Measurements from ENCODE around the gene RO60. TPM values are rescaled to one million over a fixed set of nuclear protein-coding genes. Genes with fewer than 3 reads are reported as not detected.
A peak's percentile ranks its signal among the peaks of the same experiment; 100 is the strongest.

RO60 gene
- total and polyA plus RNA-seq, 2 of the 13 experiments (the other 11 are each of a cell fraction or from before 2014, with no cell fraction given) = 20.3 to 53.7 TPM

DNA sequence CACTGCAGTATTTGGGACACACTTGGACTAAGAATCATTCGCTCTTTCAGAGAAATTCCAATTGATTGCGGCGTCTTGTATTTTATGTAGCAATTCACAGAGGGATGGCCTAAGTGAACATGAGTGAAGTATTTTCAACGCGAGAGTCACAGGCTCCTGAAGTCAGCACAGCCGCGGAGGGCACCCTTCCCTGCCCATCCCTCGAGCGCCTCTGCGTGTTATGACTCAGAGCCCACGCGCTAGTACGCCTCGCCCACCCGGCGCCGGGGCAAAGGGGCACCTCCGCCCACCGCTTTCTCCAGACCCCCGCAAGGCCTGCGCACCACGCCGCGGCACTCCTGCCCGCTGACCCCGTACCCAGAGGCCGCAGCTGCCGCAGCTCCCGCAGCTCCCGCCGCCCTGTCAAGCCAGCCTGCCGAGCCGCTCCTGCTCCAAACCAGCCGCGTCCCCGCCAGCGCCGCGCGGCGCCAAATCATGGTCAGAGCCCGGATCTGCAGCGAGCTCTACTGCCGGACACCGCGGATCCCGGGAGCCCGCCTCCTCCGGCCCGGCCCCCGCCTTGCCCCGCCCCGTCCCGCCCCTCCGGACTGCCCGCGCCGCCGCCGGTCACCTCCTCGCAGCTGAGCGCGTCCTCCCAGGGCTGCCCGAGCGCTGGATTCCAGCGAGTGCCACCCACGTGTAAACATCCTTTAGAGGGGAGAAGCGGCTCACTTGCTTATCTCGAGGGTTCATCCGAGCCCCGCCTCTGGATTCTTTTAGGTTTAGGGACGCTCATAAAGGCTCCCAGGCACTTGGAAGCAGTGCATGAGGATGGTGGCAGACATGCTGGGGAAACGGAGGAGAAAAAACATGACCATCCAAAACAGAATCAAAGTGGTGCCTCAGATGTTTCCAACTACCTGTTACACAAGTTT is 45.8 kb downstream of the RO60 start, which contains the start of gene GLRX2 (continued):
- TF ChIP-seq, protein P1, sequence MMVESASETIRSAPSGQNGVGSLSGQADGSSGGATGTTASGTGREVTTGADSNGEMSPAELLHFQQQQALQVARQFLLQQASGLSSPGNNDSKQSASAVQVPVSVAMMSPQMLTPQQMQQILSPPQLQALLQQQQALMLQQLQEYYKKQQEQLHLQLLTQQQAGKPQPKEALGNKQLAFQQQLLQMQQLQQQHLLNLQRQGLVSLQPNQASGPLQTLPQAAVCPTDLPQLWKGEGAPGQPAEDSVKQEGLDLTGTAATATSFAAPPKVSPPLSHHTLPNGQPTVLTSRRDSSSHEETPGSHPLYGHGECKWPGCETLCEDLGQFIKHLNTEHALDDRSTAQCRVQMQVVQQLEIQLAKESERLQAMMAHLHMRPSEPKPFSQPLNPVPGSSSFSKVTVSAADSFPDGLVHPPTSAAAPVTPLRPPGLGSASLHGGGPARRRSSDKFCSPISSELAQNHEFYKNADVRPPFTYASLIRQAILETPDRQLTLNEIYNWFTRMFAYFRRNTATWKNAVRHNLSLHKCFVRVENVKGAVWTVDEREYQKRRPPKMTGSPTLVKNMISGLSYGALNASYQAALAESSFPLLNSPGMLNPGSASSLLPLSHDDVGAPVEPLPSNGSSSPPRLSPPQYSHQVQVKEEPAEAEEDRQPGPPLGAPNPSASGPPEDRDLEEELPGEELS (CRISPR knock-in tag; IDR thresholded peaks at IDR 0.05) = peak; percentile 14; the same call in 1 of the 2 replicates
- peak; percentile 91 for TF ChIP-seq ARNT2 (CRISPR knock-in tag; IDR thresholded peaks at IDR 0.05; ENCODE audit: low read depth)
- no peak for TF ChIP-seq ATF1 (CRISPR knock-in tag; IDR thresholded peaks at IDR 0.05)
- TF ChIP-seq, protein P2, sequence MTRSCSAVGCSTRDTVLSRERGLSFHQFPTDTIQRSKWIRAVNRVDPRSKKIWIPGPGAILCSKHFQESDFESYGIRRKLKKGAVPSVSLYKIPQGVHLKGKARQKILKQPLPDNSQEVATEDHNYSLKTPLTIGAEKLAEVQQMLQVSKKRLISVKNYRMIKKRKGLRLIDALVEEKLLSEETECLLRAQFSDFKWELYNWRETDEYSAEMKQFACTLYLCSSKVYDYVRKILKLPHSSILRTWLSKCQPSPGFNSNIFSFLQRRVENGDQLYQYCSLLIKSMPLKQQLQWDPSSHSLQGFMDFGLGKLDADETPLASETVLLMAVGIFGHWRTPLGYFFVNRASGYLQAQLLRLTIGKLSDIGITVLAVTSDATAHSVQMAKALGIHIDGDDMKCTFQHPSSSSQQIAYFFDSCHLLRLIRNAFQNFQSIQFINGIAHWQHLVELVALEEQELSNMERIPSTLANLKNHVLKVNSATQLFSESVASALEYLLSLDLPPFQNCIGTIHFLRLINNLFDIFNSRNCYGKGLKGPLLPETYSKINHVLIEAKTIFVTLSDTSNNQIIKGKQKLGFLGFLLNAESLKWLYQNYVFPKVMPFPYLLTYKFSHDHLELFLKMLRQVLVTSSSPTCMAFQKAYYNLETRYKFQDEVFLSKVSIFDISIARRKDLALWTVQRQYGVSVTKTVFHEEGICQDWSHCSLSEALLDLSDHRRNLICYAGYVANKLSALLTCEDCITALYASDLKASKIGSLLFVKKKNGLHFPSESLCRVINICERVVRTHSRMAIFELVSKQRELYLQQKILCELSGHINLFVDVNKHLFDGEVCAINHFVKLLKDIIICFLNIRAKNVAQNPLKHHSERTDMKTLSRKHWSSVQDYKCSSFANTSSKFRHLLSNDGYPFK (CRISPR knock-in tag; IDR thresholded peaks at IDR 0.05; ENCODE audit: borderline replicate concordance) = 0 out of 2 replicates have a peak, but pooled peaks have one; percentile 36
- peak; percentile 69; the same call in 1 of the 2 replicates for TF ChIP-seq ZNF431 (CRISPR knock-in tag; IDR thresholded peaks at IDR 0.05; ENCODE audit: borderline replicate concordance, low read depth)
- TF ChIP-seq ZNF879 (CRISPR knock-in tag; IDR thresholded peaks at IDR 0.05) = 0 out of 2 replicates have a peak, but pooled peaks have one; percentile 45
- no peak for TF ChIP-seq ZNF101 (CRISPR knock-in tag; IDR thresholded peaks at IDR 0.05; ENCODE audit: borderline replicate concordance, low read depth)
- TF ChIP-seq ZNF329 (CRISPR knock-in tag; IDR thresholded peaks at IDR 0.05; ENCODE audit: low read depth) = no peak
- peak; percentile 85 for TF ChIP-seq SAP130 (CRISPR knock-in tag; IDR thresholded peaks at IDR 0.05; ENCODE audit: low read depth)
- TF ChIP-seq, protein P3, sequence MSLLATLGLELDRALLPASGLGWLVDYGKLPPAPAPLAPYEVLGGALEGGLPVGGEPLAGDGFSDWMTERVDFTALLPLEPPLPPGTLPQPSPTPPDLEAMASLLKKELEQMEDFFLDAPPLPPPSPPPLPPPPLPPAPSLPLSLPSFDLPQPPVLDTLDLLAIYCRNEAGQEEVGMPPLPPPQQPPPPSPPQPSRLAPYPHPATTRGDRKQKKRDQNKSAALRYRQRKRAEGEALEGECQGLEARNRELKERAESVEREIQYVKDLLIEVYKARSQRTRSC (CRISPR knock-in tag; IDR thresholded peaks at IDR 0.05; ENCODE audit: low read depth) = no peak
- TF ChIP-seq ZNF777 (CRISPR knock-in tag; IDR thresholded peaks at IDR 0.05) = no peak
- no peak for TF ChIP-seq HMG20A (CRISPR knock-in tag; IDR thresholded peaks at IDR 0.05; ENCODE audit: borderline replicate concordance)
- no peak for TF ChIP-seq ZNF138 (CRISPR knock-in tag; IDR thresholded peaks at IDR 0.05; ENCODE audit: low read depth)
- TF ChIP-seq KDM3A (CRISPR knock-in tag; IDR thresholded peaks at IDR 0.05; ENCODE audit: low read depth) = peak; percentile 70; the same call in 1 of the 2 replicates
- TF ChIP-seq KDM4B (CRISPR knock-in tag; IDR thresholded peaks at IDR 0.05) = no peak; the same call in 1 of the 2 replicates
- peak; percentile 80; the same call in 1 of the 2 replicates for TF ChIP-seq SIN3A (IDR thresholded peaks at IDR 0.05; ENCODE audit: borderline replicate concordance, low read depth, low read length)
- TF ChIP-seq TRIM24 (CRISPR knock-in tag; IDR thresholded peaks at IDR 0.05) = no peak
- no peak for TF ChIP-seq ZNF232 (CRISPR knock-in tag; IDR thresholded peaks at IDR 0.05; ENCODE audit: borderline replicate concordance)
- TF ChIP-seq, protein P4, sequence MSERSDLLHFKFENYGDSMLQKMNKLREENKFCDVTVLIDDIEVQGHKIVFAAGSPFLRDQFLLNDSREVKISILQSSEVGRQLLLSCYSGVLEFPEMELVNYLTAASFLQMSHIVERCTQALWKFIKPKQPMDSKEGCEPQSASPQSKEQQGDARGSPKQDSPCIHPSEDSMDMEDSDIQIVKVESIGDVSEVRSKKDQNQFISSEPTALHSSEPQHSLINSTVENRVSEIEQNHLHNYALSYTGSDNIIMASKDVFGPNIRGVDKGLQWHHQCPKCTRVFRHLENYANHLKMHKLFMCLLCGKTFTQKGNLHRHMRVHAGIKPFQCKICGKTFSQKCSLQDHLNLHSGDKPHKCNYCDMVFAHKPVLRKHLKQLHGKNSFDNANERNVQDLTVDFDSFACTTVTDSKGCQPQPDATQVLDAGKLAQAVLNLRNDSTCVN (CRISPR knock-in tag; IDR thresholded peaks at IDR 0.05; ENCODE audit: borderline replicate concordance) = no peak
- TF ChIP-seq, protein P5, sequence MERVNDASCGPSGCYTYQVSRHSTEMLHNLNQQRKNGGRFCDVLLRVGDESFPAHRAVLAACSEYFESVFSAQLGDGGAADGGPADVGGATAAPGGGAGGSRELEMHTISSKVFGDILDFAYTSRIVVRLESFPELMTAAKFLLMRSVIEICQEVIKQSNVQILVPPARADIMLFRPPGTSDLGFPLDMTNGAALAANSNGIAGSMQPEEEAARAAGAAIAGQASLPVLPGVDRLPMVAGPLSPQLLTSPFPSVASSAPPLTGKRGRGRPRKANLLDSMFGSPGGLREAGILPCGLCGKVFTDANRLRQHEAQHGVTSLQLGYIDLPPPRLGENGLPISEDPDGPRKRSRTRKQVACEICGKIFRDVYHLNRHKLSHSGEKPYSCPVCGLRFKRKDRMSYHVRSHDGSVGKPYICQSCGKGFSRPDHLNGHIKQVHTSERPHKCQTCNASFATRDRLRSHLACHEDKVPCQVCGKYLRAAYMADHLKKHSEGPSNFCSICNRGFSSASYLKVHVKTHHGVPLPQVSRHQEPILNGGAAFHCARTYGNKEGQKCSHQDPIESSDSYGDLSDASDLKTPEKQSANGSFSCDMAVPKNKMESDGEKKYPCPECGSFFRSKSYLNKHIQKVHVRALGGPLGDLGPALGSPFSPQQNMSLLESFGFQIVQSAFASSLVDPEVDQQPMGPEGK (CRISPR knock-in tag; IDR thresholded peaks at IDR 0.05) = peak; percentile 42; the same call in 1 of the 2 replicates

Data from HepG2 (cell line).